Measurements from ENCODE around the gene CASP8.
"Not testable (repeated sequence)": the region's sequence is repeated elsewhere in the genome, so short reads cannot be mapped to it uniquely, and the experiment has no call there.

The CASP8 gene

GRCh38 chr2:201271917-201272316 lies 11.6 kb downstream of the CASP8 start:
- DNase-seq: no peak

GRCh38 chr2:201273330-201273983 lies 13.1 kb downstream of the CASP8 start:
- DNase-seq: no peak

GRCh38 chr2:201275069-201275468 lies 14.7 kb downstream of the CASP8 start:
- DNase-seq: no peak

- no peak for DNase-seq
These were observed 15.7 kb downstream of the CASP8 start for GRCh38 chr2:201275990-201276389.

GRCh38 chr2:201276511-201276910 lies 16.2 kb downstream of the CASP8 start:
- DNase-seq: no peak

GRCh38 chr2:201279079-201279478 lies 18.7 kb downstream of the CASP8 start:
- DNase-seq: no peak

GRCh38 chr2:201280191-201281040 lies 20.1 kb downstream of the CASP8 start:
- no peak for DNase-seq

- no peak for DNase-seq
These were observed 25.2 kb downstream of the CASP8 start for GRCh38 chr2:201285499-201285898.

GRCh38 chr2:201290457-201291148 lies 30.3 kb downstream of the CASP8 start:
- DNase-seq: not testable (repeated sequence)

- DNase-seq: no peak
These were observed 38.2 kb downstream of the CASP8 start for GRCh38 chr2:201298462-201299052.

- DNase-seq: not testable (repeated sequence)
These were observed 39.6 kb downstream of the CASP8 start for GRCh38 chr2:201299929-201300328.

GRCh38 chr2:201307876-201308275 lies 47.5 kb downstream of the CASP8 start:
- DNase-seq: no peak

GRCh38 chr2:201308914-201309313 lies 48.6 kb downstream of the CASP8 start:
- no peak for DNase-seq

- DNase-seq: no peak
These were observed 53.0 kb downstream of the CASP8 start for GRCh38 chr2:201313362-201313761.

- DNase-seq: no peak
These were observed 59.2 kb downstream of the CASP8 start for GRCh38 chr2:201319511-201319910.

GRCh38 chr2:201320257-201320656 lies 59.9 kb downstream of the CASP8 start:
- DNase-seq: no peak

- DNase-seq: no peak
These were observed 60.4 kb downstream of the CASP8 start for GRCh38 chr2:201320701-201321100.

GRCh38 chr2:201322772-201323171 lies 62.4 kb downstream of the CASP8 start:
- DNase-seq: no peak

- DNase-seq: no peak
These were observed 67.3 kb downstream of the CASP8 start for GRCh38 chr2:201327678-201328077.

- no peak for DNase-seq
These were observed 69.1 kb downstream of the CASP8 start for GRCh38 chr2:201329409-201329808.
